Endothelial cell (in vitro differentiated cells): ENCODE measurements around the gene DOC2B. TPM values are rescaled to one million over a fixed set of nuclear protein-coding genes. Genes with fewer than 3 reads are reported as not detected.
A peak's percentile ranks its signal among the peaks of the same experiment; 100 is the strongest.
"Not testable (repeated sequence)": the region's sequence is repeated elsewhere in the genome, so short reads cannot be mapped to it uniquely, and the experiment has no call there.

Experiments
- DNase-seq: peaks from one replicate; pipeline ENCODE4 v3.0.0; 2021; ENCODE audit warnings: low spot score
- H3K27ac Mint-ChIP-seq: one replicate; pipeline ENCODE4 v1.8.0; 2021; ENCODE audit warnings: mixed read lengths, inconsistent platforms; ENCODE audit not compliant: unreplicated experiment
- H3K27me3 Mint-ChIP-seq: one replicate; pipeline ENCODE4 v1.8.0; 2021; ENCODE audit warnings: mild to moderate bottlenecking, moderate library complexity, mixed read lengths, inconsistent platforms; ENCODE audit not compliant: unreplicated experiment
- H3K36me3 Mint-ChIP-seq: one replicate; pipeline ENCODE4 v1.8.0; 2021; ENCODE audit warnings: mild to moderate bottlenecking, low read depth, mixed read lengths, inconsistent platforms; ENCODE audit not compliant: unreplicated experiment
- H3K4me1 Mint-ChIP-seq: one replicate; pipeline ENCODE4 v1.8.0; 2021; ENCODE audit warnings: mild to moderate bottlenecking, mixed read lengths, inconsistent platforms; ENCODE audit not compliant: unreplicated experiment
- H3K4me3 Mint-ChIP-seq: one replicate; pipeline ENCODE4 v1.8.0; 2021; ENCODE audit warnings: mild to moderate bottlenecking, mixed read lengths, inconsistent platforms; ENCODE audit not compliant: unreplicated experiment
- H3K9me3 Mint-ChIP-seq: one replicate; pipeline ENCODE4 v1.8.0; 2021; ENCODE audit warnings: mixed read lengths, inconsistent platforms; ENCODE audit not compliant: unreplicated experiment
- total RNA-seq: library from RNA; stranded (reverse); fragmentation: NEBNext Ultra II Directional; extraction: Animal tissue kit (Norgen Biotek cat#: 25700); gene quantifications from one replicate; pipeline ENCODE4 v1.2.1, GENCODE V29; 2021; ENCODE audit not compliant: unreplicated experiment
- TF ChIP-seq, protein P1 (sequence below): fragments of 200-600 bp; sonication (generic); IDR thresholded peaks from one replicate; pipeline ENCODE4 v1.5.0; 2021; ENCODE audit warnings: antibody characterized with exemption; ENCODE audit not compliant: unreplicated experiment

DOC2B gene
- total RNA-seq, 1 donor from 2014 or later: 0.33 TPM

DNA sequence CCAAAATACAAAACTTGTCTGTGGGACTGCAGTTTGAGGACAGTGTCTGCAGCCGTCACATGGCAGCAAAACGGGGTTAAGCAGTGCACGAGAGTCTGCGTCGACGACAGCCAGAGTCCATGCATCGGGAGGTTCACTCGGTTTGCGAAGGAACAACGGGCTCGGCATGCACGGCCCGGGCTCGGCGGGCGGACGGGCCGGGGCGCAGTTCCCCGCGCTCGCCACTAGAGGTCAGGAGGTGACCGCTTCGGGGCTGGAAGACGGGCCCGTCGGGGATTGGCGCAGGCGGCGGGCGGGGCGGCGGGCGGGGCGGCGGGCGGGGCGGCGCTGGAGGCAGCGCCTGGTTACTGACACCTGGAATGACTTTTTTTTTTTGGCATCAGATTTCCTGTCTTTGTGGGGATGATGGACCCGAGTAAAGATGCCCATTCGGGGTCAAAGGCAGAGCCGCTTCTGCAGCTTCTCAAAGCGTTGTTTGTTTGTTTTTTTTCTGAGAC, 37.6 kb downstream of the DOC2B start:
- Mint-ChIP-seq H3K36me3 (no peaks in the 10 kb centered on the region), H3K4me3 (no peak overlapping the region), H3K9me3 (no peaks in the 10 kb centered on the region), H3K4me1 (no peaks in the 10 kb centered on the region), H3K27me3 (peaks cover 6% of the 10 kb centered on the region), H3K27ac (no peak overlapping the region)
- TF ChIP-seq, protein P1, sequence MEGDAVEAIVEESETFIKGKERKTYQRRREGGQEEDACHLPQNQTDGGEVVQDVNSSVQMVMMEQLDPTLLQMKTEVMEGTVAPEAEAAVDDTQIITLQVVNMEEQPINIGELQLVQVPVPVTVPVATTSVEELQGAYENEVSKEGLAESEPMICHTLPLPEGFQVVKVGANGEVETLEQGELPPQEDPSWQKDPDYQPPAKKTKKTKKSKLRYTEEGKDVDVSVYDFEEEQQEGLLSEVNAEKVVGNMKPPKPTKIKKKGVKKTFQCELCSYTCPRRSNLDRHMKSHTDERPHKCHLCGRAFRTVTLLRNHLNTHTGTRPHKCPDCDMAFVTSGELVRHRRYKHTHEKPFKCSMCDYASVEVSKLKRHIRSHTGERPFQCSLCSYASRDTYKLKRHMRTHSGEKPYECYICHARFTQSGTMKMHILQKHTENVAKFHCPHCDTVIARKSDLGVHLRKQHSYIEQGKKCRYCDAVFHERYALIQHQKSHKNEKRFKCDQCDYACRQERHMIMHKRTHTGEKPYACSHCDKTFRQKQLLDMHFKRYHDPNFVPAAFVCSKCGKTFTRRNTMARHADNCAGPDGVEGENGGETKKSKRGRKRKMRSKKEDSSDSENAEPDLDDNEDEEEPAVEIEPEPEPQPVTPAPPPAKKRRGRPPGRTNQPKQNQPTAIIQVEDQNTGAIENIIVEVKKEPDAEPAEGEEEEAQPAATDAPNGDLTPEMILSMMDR: peak; percentile 98
- peak; percentile 96 for DNase-seq

DNA sequence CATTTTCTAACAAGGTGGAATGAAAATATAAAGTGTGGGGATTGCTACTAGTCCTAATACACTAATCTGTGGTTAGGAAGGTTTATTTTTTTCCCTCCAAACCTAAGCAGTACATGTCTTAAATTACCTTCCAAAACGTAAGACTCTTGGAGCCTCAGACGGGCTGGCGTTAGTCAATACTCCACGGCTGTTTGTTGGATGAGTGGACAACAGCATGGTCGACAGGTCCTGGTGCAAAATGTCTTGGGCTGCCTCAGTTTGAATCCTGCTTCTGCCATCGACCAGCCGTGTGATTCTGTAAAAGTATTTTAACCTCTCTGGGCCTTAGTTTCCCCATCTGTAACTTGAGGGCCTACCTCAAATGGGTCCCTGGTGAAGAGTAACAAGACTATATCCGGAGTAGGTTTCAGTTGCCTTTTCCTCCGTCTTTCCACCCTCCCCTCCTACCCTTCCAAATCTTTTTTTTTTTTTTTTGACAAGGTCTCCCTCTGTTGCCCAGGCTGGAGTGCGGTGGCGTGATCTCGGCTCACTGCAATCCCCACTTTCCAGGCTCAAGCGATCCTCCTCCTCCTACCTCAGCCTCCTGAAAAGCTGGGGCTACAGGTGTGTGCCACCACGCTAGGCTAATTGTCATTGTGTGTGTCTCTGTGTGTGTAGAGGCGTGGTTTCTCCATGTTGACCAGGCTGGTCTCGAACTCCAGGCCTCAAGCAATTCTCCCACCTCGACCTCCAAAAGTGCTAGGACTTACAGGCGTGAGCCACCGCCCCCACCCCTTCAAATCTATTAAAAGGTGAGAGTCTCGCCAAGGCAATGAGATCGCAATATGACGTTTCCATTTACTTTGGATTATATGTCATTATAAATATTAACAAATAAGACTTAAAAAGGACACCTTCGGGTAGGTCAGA, 38.3 kb downstream of the DOC2B start:
- H3K27me3 Mint-ChIP-seq: peaks cover 6% of the 10 kb centered on the region
- no peak overlapping the region for H3K27ac Mint-ChIP-seq
- peak; percentile 2 for DNase-seq
- H3K4me3 Mint-ChIP-seq: no peak overlapping the region
- TF ChIP-seq, protein P1: no peak
- H3K4me1 Mint-ChIP-seq: no peaks in the 10 kb centered on the region
- H3K9me3 Mint-ChIP-seq: no peaks in the 10 kb centered on the region
- H3K36me3 Mint-ChIP-seq: no peaks in the 10 kb centered on the region

DNA sequence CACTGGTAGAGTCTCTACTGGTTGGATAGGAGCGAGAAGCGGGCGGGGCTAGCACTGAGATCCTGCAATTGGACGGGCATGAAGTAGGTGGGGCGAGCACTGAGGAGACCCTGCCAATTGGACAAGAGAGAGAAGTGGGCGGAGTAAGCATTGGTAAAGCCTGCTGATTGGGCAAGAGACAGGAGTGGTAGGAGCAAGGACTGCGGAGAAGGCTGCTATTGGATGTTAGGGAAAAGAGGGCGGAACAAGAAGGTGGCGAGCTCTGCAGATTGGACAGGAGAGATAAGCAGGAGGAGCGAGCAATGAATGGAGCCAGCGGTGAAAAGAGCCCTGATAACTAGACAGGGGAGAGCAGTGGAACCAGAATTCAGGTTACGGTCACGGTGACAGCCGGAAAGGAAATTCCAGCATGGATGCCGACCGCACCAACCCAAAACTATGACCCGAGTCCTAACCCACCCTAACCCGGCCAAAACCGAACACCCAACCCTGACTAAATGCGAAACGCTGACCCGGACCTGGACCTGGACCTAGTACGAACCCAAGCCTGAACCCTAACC, 39.3 kb downstream of the DOC2B start:
- Mint-ChIP-seq H3K4me3 (no peak overlapping the region), H3K9me3 (no peaks in the 10 kb centered on the region), H3K36me3 (no peaks in the 10 kb centered on the region), H3K27ac (no peak overlapping the region), H3K27me3 (peaks cover 6% of the 10 kb centered on the region), H3K4me1 (no peaks in the 10 kb centered on the region)
- DNase-seq: peak; percentile 3
- TF ChIP-seq, protein P1: no peak

DNA sequence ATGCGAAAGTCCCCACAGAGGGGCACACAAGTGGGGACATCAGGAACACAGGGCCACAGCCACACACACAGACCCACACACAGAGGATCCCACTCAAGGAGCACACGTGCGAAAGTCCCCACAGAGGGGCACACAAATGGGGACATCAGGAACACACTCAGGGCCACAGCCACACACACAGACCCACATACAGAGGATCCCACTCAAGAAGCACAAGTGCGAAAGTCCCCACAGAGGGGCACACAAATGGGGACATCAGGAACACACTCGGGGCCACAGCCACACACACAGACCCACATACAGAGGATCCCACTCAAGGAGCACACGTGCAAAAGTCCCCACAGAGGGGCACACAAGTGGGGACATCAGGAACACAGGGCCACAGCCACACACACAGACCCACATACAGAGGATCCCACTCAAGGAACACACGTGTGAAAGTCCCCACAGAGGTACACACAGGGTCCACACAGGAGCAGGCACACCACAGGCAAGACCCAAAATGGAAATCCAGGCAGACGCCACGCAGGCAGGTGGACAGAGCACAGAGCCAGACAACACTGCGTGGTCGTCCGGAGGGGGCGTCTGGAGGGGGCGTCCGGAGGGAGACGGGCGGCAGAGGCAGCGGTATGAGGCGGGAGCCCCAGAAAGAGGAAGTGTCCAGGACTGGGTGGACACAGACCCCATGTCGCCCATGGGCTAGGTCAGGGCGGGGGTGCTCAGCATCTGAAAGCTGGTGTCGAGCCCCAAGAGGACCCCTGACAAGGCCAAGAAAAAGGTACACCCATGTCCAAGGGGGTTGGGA, 41.8 kb downstream of the DOC2B start:
- peak; percentile 1 for DNase-seq
- not testable (repeated sequence) for H3K36me3 Mint-ChIP-seq, H3K4me1 Mint-ChIP-seq, H3K4me3 Mint-ChIP-seq, H3K9me3 Mint-ChIP-seq, H3K27me3 Mint-ChIP-seq, H3K27ac Mint-ChIP-seq

DNA sequence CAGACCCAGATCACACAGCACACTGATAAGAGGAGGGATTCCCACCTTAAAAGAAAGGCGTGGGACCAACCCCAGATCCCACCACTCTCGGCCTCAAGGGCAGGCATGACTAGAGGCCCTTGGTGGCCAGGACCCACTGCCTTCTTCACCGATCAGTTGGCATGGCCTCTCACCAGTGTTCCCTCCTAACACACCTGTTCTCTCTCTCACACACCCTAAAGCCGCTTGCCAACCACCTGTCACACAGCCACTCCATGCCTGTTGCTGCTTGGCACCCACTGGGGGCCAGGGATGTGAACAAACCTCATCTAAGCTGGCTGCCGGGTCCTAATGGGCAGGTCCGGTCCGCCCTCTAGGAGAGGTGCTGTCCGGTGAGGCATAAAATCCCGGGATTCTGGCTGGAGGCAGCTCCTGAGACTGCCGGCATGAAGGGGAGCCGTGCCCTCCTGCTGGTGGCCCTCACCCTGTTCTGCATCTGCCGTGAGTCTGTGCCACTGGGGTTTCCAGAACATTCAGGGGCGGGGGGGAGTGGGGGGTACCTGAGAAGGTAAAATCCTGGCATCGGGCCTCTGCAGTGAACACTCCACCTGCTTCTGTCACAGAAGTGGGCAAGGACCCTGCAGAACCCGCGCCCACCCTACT, 44.2 kb downstream of the DOC2B start, which contains the start of gene SCGB1C2:
SCGB1C2 (plus strand) TSS at position 404 of the 642 bp plus-strand sequence; CDS start at position 426, 22 bp downstream.
- DNase-seq, H3K4me3 Mint-ChIP-seq, H3K9me3 Mint-ChIP-seq, H3K27me3 Mint-ChIP-seq, H3K4me1 Mint-ChIP-seq, H3K36me3 Mint-ChIP-seq, H3K27ac Mint-ChIP-seq: not testable (repeated sequence)

GRCh38 chr17:136531-136930, 44.9 kb downstream of the DOC2B start:
- H3K4me1 Mint-ChIP-seq, H3K36me3 Mint-ChIP-seq, H3K27me3 Mint-ChIP-seq, H3K4me3 Mint-ChIP-seq, H3K27ac Mint-ChIP-seq, H3K9me3 Mint-ChIP-seq: not testable (repeated sequence)
- peak; percentile 75 for DNase-seq

DNA sequence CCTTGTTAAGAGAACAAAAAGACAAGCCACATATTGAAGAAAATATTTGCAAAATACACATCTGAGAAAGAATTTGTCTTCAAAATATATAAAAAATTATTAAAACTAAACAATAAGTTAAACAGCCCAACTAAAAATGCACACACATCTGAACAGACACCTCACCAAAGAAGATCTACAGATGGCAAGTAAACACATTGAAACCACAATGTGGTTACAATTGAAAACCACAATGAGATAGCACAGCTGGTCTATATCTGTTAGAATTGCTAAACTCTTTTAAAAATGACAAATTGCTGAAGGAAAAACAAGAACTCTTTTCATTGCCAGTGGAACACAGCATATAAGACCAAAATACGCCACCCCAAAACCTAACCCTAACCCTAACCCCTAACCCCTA, 45.6 kb downstream of the DOC2B start:
- H3K4me3 Mint-ChIP-seq: not testable (repeated sequence)

GRCh38 chr17:135022-135421, 46.4 kb downstream of the DOC2B start:
- not testable (repeated sequence) for H3K9me3 Mint-ChIP-seq, DNase-seq, H3K27me3 Mint-ChIP-seq, H3K27ac Mint-ChIP-seq, H3K4me3 Mint-ChIP-seq, H3K4me1 Mint-ChIP-seq, H3K36me3 Mint-ChIP-seq

More for the DNA sequence above, 45.6 kb downstream of the DOC2B start:
- H3K9me3 Mint-ChIP-seq, DNase-seq, H3K36me3 Mint-ChIP-seq, H3K27ac Mint-ChIP-seq, H3K4me1 Mint-ChIP-seq, H3K27me3 Mint-ChIP-seq: not testable (repeated sequence)
